ENCODE data around the gene CHST3.

The CHST3 gene

GRCh38 chr10:71948496-71949067 is 15.6 kb upstream of the CHST3 start:
- no peak overlapping the region for H3K4me3 ChIP-seq
- TF ChIP-seq Cebpa-rat (IDR thresholded peaks at IDR 0.05): no peak
- H3K36me3 ChIP-seq: peaks cover 4% of the 10 kb centered on the region; the same call in 1 of the 2 replicates
- no peaks in the 10 kb centered on the region for H4K20me1 ChIP-seq
- no peak overlapping the region for H3K9ac ChIP-seq
- H3K27me3 ChIP-seq: no peaks in the 10 kb centered on the region
- peaks cover 89% of the 10 kb centered on the region for H3K9me3 ChIP-seq
- H3K4me1 ChIP-seq: no peaks in the 10 kb centered on the region
- H3K27ac ChIP-seq: no peak overlapping the region
- H3K4me2 ChIP-seq: no peak overlapping the region

GRCh38 chr10:71950683-71951082 is 13.5 kb upstream of the CHST3 start:
- H3K27me3 ChIP-seq: no peaks in the 10 kb centered on the region
- H4K20me1 ChIP-seq: no peaks in the 10 kb centered on the region
- H3K4me2 ChIP-seq: no peak overlapping the region
- H3K4me1 ChIP-seq: no peaks in the 10 kb centered on the region
- H3K9ac ChIP-seq: no peak overlapping the region
- H3K27ac ChIP-seq: no peak overlapping the region
- peaks cover 89% of the 10 kb centered on the region for H3K9me3 ChIP-seq
- no peak for TF ChIP-seq Cebpa-rat (IDR thresholded peaks at IDR 0.05)
- H3K36me3 ChIP-seq: no peaks in the 10 kb centered on the region
- H3K4me3 ChIP-seq: no peak overlapping the region

DNA sequence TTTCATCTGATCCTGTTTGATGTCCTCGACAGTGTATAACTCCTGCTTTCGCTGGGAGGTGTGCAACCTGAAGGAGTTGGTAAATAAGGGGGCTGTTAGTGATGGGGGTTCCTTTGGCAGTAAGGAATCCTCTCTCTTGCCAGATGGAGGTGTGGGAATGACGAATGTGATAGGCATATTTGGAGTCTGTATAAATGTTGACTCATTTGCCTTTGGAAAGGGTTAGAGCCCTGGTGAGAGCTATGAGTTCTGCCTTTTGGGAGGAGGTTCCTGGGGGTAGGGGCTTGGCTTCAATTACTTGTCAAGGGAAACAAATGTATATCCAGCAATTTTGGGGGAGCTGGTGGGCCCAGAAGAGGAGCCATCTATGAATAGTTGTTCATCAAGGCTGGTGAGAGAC is 11.4 kb upstream of the CHST3 start:
- Histone ChIP-seq H3K4me1 (no peaks in the 10 kb centered on the region), H3K36me3 (no peaks in the 10 kb centered on the region), H3K4me2 (no peak overlapping the region), H3K9ac (no peak overlapping the region), H3K9me3 (peaks cover 71% of the 10 kb centered on the region), H3K4me3 (no peak overlapping the region), H4K20me1 (no peaks in the 10 kb centered on the region), H3K27ac (no peak overlapping the region), H3K27me3 (no peaks in the 10 kb centered on the region)
- TF ChIP-seq Cebpa-rat (IDR thresholded peaks at IDR 0.05): no peak

DNA sequence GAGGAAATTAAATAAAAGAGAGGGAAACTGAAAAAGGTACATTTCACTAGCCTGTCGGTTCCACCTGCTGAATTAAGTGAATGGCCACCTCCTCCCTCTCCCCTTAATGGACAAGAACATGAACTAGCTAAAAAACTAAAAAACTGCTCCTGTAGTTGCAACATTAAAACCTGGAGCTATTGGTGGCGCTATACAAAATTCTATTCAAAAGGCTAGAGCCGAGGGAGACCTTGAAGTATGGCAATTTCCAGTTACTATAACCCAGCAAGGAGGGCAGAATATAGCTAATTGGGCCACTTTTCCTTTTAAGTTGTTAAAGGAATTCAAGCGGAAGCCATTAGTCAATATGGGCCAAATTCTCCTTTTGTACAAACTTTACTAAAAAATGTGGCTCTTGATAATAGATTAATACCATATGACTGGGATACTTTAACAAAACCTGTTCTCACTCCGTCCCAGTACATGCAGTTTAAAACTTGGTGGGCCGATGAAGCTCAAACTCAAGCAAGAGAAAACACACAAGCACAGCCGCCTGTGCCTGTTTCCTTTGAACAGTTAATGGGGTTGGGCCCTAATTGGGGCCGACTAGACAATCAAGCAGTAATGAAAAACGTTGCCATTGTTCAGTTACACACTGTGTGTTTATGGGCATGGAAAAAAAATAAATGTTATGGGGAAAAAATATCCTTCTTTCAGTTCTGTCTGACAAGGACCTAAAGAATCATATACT is 6.5 kb upstream of the CHST3 start:
- no peak for TF ChIP-seq Cebpa-rat (IDR thresholded peaks at IDR 0.05)
- Histone ChIP-seq H4K20me1 (no peaks in the 10 kb centered on the region), H3K4me2 (no peak overlapping the region), H3K4me3 (no peak overlapping the region), H3K9me3 (peaks cover 42% of the 10 kb centered on the region), H3K4me1 (no peaks in the 10 kb centered on the region; the same call in 1 of the 2 replicates), H3K27ac (no peak overlapping the region), H3K27me3 (peaks cover 16% of the 10 kb centered on the region), H3K9ac (no peak overlapping the region), H3K36me3 (no peaks in the 10 kb centered on the region)

- Histone ChIP-seq H3K4me1 (peaks cover 10% of the 10 kb centered on the region), H3K9me3 (peaks cover 34% of the 10 kb centered on the region), H3K36me3 (no peaks in the 10 kb centered on the region), H4K20me1 (peaks cover 13% of the 10 kb centered on the region), H3K27ac (no peak overlapping the region), H3K4me2 (no peak overlapping the region), H3K4me3 (no peak overlapping the region), H3K27me3 (peaks cover 34% of the 10 kb centered on the region), H3K9ac (no peak overlapping the region)
- TF ChIP-seq Cebpa-rat (IDR thresholded peaks at IDR 0.05): no peak
These were observed 4.7 kb upstream of the CHST3 start for GRCh38 chr10:71959526-71959925.

DNA sequence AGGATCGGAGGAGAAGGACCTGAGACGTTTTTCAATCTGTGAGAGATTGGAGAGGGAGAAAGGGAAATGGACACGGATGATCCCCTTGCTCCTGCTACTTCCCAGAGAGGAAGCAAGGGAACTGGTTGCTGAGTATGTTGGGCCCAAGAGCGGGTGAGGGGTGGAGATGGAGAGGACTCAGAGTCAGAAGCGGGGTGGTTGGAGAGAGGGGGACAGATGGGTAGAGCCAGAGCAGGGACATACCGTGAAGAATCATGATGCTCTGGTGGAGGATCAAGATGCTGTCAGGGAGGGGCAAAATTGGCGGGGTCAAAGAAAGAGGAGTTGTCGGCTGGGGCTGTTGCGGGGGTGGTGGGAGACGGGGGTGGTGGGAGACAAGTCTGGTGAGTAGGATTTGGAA is 2.4 kb upstream of the CHST3 start:
- Histone ChIP-seq H3K9ac (no peak overlapping the region), H3K4me2 (no peak overlapping the region), H4K20me1 (peaks cover 29% of the 10 kb centered on the region), H3K9me3 (peaks cover 20% of the 10 kb centered on the region), H3K27ac (no peak overlapping the region), H3K27me3 (peaks cover 57% of the 10 kb centered on the region), H3K4me3 (no peak overlapping the region), H3K36me3 (no peaks in the 10 kb centered on the region), H3K4me1 (peaks cover 19% of the 10 kb centered on the region)
- TF ChIP-seq Cebpa-rat (IDR thresholded peaks at IDR 0.05): no peak

- H3K9me3 ChIP-seq: peaks cover 20% of the 10 kb centered on the region
- no peak overlapping the region for H3K9ac ChIP-seq
- H3K27me3 ChIP-seq: peaks cover 62% of the 10 kb centered on the region
- no peak overlapping the region for H3K4me2 ChIP-seq
- H3K27ac ChIP-seq: no peak overlapping the region
- H4K20me1 ChIP-seq: peaks cover 29% of the 10 kb centered on the region
- peaks cover 19% of the 10 kb centered on the region for H3K4me1 ChIP-seq
- H3K36me3 ChIP-seq: no peaks in the 10 kb centered on the region
- TF ChIP-seq Cebpa-rat (IDR thresholded peaks at IDR 0.05): no peak
- no peak overlapping the region for H3K4me3 ChIP-seq
These were observed 1.3 kb upstream of the CHST3 start for GRCh38 chr10:71962901-71963300.

- TF ChIP-seq Cebpa-rat (IDR thresholded peaks at IDR 0.05): no peak
- H3K4me2 ChIP-seq: peak overlapping the region; percentile 89
- H4K20me1 ChIP-seq: peaks cover 29% of the 10 kb centered on the region
- H3K36me3 ChIP-seq: no peaks in the 10 kb centered on the region
- H3K9me3 ChIP-seq: peaks cover 20% of the 10 kb centered on the region
- 0 out of 2 replicates have a peak overlapping the region, but pooled peaks have one; percentile 54 for H3K9ac ChIP-seq
- peaks cover 19% of the 10 kb centered on the region for H3K4me1 ChIP-seq
- H3K27me3 ChIP-seq: peaks cover 62% of the 10 kb centered on the region
- H3K27ac ChIP-seq: no peak overlapping the region
- H3K4me3 ChIP-seq: peak overlapping the region; percentile 69
These were observed 671 bp upstream of the CHST3 start for GRCh38 chr10:71963351-71964097.

GRCh38 chr10:71964743-71965515 is 734 bp downstream of the CHST3 start:
- peaks cover 20% of the 10 kb centered on the region for H3K9me3 ChIP-seq
- peaks cover 59% of the 10 kb centered on the region for H3K27me3 ChIP-seq
- peak overlapping the region; percentile 54; the same call in 1 of the 2 replicates for H3K9ac ChIP-seq
- H3K4me3 ChIP-seq: peak overlapping the region; percentile 69
- H3K27ac ChIP-seq: no peak overlapping the region
- H3K4me2 ChIP-seq: peak overlapping the region; percentile 89
- H3K36me3 ChIP-seq: no peaks in the 10 kb centered on the region
- no peak for TF ChIP-seq Cebpa-rat (IDR thresholded peaks at IDR 0.05)
- peaks cover 29% of the 10 kb centered on the region for H4K20me1 ChIP-seq
- peaks cover 19% of the 10 kb centered on the region for H3K4me1 ChIP-seq
